Loucy (cell line): ENCODE results near the gene ARHGEF16.

Source experiments
- CTCF ChIP-seq: fragments of 200-600 bp; sonication (generic); conservative IDR thresholded peaks from 2 replicates; pipeline ENCODE4 v1.5.1; 2014; ENCODE audit warnings: mild to moderate bottlenecking, antibody characterized with exemption, low read length
- EZH2phosphoT487 ChIP-seq: fragments of 200-600 bp; IDR thresholded peaks from 2 replicates; pipeline ENCODE4 v1.6.1; 2018; ENCODE audit warnings: antibody characterized with exemption, mild to moderate bottlenecking, moderate library complexity, borderline replicate concordance

GRCh38 chr1:3451994-3452865 lies 2.2 kb upstream of the ARHGEF16 start:
- TF ChIP-seq CTCF (no peak), EZH2phosphoT487 (no peak)
